GDM1 (cell line): Measurements from ENCODE around the gene SLC2A6.
A peak's percentile ranks its signal among the peaks of the same experiment; 100 is the strongest.

ENCODE experiments used
- DNase-seq: peaks from one replicate; lab custom pipeline; 2025; lab: John Stamatoyannopoulos, UW

The SLC2A6 gene

DNA sequence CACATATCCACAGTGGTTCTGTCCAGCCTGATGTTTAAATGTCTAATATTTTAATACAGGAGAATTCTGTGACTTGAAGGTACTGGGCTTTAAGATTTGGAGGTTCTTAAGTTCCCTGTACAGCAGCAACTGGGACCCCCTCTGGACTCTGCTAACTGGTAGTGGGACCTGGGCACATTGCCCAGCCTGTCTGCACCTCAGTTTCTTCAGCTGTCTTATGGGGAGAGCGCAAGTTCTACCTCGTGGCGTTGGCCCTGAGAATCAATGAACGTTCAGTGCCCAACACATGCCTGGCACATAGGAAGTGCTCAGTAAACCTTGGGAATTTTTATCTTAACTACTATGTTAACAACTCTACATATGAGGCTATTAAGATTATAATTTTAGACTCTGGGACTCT lies 1.4 kb downstream of the SLC2A6 start:
- DNase-seq, result no peak

DNA sequence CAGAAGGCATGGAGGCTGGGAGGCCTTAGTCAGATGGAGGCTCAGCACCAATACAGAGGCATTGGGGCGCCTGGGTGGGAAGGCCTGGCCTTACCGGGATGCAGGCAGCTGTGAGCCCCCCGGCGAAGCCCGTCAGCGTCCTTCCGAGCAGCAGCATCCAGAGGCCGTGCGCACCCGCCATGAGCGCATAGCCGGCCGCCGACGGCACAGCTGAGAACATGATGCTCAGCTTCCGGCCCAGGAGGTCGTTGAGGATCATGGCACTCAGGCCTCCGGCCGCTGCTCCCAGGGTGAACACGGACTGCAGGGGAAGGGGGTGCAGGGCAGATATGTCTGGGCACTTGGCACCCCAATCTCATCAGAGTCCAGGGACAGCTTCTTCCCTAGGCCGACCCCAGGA lies 2.0 kb downstream of the SLC2A6 start:
- no peak for DNase-seq

DNA sequence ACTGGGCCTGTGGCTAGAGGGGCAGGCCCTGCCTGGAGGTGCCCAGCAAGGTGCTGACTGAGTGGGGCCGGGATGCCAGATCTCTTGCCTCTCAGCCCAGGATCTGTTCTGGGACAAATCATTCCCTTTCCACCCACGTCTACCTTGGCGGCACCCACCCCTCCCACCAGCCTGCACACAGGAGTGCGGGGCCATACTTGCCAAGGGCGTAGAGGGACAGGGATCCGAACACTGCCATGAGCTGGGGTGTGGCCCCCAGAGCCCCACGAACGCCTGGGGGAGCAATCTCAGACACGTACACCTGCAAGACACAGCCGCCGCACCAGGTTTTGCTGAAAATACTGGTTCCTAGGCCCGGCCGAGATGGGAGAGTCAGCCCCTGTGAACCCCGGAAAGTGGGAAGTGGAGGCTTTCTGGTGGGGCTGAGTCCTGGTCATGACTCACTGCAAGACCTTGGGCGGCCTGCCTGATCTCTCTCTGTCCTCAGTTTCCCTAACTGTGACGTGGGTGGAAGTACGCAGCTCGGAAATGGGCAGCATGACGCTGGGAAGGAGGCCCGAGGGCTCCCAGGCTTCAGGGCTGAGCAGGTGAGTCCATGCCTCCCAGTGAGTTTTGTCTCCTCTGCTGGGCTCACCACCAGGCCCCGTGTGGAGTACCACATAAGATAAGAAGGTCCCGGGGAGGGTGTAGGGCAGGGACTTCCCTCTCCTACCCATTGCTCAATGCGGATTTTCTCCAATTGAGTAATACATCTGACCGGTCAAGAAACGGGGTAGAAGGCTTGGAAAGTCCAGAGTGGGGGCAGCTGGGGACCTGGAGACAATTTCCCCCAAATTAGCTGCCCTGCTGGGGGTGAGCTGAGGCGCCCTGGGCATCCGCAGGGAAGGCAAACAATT lies 2.6 kb downstream of the SLC2A6 start:
- DNase-seq, result no peak

DNA sequence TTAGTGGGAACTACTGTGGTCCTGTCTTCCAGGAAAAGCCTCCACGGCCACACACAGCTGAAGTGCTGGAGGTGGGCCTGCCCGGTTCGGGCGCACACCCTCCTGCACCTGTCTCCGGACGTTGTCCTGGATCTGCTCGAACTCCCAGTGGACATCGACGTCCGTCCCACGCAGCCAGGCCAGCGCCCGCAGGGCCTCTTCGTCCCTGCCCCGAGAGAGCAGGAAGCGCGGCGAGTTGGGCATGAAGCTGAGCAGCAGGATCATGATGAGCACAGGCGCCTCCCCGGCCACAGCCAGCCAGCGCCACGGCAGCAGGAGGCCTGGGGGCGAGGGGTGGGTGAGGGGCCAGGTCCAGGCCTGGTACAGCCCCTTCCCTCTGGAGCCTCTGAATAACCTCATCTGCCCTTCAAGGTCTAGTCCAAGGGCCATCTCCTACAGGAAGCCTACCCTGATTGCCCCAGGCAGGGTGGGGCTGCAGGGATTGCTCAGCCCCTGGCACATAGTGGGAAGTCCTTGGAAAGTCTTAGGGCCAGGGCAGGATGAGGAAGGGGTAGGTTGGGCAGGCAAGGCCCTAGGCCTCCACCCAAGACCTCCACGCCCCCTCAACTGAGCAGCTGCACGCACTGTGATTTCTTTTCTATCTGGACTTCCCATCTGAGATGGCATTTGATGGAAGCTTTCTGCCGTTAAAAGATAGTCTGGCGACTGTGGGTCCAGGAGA lies 3.4 kb downstream of the SLC2A6 start:
- no peak for DNase-seq

DNA sequence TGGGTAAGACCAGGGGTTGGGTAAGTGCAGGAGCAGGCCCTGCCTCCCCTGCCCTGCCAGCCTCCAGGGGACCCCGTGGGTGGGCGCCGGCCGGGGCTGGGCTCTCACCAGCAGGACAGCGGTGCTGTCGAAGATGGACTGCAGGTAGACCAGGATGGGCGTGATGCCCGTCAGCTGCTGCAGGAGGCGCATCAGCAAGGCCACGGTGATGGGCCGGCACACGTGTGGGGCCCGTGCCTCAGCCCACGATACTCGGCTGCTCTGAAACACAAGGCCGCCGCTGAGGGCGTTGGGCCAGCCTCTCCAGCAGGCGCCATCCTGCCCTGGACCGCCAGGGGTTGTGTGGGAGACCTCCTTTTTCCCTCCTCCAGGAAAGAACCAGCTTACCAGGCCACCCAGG lies 4.0 kb downstream of the SLC2A6 start:
- DNase-seq, result no peak

DNA sequence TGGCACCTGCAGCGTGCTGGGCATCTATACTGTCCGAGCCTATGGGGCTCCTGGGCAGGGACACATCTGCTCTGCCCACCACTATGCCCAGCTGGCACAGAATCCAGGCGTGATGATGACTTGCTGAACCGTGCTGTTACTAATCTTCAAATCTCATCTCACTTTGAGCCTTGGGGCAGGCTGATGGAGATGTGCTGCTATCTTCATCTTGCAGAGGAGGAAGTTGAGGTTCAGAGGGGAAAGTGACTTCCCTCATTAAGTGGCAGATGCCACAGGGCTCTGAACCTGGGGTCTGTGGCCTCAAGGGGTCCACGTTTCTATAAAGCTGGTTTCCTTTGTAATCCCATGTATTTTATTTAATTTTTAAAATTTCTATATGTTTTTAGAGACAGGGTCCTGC lies 4.7 kb downstream of the SLC2A6 start:
- DNase-seq, result peak; percentile 67

DNA sequence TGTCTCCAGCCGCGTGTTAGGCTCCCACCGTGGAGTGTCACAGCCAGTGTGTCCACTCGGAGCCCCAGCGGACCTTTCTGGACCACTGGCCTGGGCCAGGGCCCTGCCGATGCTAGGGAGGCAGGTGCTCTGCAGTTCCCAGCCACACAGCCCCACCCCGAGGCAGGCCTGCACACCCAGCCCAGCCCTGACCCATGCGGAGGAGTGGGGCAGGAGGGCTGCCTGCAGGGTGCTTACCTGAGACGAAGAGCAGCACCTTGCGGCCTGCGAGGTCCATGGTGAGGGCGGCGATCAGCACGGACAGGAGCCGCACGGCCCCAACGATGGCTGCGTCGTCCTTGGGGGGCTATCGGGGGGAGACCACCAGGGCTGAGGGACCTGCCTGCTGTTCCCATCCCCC lies 5.2 kb downstream of the SLC2A6 start:
- DNase-seq, result no peak

DNA sequence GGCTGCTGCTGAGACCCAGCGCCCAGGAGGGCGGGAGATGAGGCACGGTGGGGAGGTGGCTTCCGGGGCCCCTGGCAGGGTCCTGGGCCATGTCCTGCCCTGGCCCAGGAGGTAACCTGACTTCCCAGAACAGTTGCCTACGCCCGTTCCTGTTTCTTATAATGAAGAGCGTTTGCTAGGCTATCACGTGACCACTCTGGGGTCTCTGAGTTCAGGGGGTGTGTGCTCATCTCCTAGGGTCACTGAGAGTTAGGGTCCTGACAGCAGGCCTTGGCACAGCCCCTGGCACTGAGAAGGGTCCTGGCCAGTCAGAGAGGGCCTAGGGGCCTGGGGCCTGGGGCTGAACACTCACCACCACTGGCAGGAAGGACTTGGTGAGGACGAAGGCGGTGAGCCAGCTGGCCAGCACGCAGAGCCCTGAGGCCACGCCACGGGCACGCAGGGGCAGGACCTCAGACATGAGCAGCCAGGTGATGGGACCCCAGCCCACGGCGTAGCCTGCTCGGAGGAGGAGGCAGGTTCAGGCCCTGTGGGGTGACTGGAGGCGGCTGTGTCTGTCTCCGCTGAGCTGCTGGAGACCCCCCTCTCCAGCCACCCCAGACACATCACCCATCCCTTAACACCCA lies 6.0 kb downstream of the SLC2A6 start:
- no peak for DNase-seq

DNA sequence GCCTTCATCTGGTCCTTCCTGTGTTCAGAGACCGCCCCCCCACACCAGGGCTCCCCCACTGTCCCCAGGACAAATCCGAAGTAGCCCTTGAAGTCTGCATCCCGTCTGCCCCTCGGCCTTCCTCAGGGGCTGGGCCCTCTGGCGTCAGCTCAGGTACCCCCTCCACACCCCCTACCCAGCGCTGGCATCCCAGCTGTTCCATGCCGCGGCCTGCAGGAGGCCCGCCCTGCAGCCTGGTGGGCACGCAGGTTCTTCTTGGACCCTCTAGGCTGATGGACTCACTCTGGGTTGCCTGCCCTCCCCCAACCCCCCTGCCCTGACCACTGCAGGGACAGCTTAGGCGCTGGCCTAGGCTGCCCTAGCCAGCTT lies 6.6 kb downstream of the SLC2A6 start:
- DNase-seq, result no peak

DNA sequence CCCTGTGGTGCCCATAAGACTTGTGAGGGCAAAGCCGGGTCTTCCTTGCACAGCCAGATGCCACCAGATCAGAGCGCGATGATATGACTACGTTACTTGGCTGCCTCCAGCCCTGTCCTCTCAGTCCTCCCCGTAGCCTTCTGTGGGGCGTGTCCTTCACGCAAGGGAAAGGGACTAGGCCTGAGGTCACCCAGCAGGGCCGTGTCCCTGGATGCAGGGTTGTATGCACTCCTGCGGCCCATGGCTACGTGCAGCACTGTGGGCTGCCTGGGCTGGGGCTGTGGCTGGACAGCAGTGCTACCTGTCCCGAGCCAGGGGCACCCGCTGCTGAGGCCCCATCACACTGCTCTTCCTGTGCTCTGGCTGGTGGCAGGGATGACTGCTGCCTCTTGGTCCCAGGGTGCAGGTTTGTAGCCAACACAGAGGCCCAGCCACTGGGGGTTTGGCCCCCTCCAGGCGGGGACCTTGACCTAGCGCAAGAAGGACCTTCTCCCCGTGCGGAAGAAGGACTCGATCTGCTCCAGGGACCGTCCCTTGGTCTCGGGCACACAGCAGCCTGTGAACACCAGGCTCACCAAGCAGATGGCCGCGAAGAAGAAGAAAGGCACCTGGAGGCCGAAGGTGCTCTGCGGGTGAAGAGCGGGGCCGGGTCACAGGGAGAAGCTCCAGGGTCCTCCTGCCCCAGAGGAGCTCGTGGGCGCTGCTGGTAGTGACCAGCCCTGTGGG lies 7.2 kb downstream of the SLC2A6 start:
- DNase-seq, result no peak

DNA sequence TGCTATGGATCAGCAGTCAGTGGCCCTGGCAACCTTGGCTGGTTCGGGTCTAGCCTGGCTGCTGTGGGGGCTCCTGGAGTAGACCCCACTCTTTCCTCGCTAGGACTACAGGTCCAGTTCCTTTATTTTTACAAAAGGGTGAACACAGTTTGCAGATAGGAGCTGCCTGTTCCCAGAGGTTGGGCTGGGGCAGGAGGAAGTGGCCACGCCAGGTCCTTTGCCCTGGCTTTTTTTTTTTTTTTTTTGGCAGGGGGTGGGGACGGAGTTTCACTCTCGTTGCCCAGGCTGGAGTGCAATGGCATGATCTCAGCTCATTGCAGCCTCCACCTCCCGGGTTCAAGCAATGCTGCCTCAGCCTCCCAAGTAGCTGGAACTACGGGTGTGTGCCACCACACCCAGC lies 7.9 kb downstream of the SLC2A6 start:
- no peak for DNase-seq

DNA sequence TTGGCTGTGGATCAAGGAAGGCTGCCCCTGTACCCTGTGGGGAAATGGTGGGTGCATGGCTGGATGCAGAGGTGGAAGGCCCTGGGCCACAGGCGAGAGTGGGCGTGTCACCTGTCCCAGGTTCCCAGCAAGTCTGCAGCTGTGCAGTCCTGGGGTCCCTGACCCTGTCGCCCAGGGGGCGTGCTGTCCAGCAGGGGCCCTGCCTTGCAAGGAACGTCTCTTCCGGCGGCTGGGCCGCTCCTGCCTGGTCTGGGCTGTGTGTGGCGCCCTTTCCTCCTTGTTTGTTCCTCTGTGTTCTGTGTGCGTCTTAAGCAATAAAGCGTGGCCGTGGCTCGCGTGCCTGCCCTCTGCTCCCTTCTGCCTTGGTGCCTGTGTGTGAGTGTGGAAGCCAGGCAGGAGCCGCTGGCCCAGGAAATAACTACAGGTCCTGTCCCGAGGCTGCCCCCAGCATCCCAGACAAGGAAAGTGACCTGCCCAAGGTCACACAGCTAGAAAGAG lies 8.4 kb downstream of the SLC2A6 start:
- no peak for DNase-seq

DNA sequence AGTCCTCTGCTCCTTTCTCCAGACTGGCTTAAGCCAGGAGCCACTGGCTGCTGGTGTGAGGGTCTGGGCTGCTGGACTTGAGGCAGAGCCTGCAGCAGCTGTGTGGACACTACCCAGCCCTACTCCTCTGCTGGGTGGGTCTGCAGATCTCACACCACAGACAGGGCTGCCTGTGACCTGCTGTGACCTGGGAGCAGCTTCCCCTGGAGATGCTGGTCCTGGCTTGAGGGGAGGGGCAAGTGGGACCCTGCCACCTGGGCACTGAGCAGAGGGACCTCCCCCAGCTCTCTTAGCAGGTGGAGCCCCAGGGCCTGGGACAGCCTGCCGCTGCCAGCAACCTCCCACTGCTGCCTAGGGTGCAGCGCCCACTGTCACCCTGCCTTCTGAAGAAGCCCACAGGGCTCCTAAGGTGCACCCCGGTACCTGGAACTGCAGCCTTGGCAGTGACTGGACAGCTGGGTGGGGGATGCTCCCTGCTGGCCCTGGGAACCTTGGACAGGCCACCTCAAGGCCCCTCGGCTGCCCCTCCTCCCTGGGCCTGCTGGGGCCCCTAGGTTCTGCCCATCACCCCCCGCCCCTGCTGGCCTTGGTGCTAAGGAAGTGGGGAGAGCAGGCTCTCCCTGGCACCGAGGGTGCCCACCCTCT lies 10.0 kb downstream of the SLC2A6 start:
- DNase-seq, result no peak

DNA sequence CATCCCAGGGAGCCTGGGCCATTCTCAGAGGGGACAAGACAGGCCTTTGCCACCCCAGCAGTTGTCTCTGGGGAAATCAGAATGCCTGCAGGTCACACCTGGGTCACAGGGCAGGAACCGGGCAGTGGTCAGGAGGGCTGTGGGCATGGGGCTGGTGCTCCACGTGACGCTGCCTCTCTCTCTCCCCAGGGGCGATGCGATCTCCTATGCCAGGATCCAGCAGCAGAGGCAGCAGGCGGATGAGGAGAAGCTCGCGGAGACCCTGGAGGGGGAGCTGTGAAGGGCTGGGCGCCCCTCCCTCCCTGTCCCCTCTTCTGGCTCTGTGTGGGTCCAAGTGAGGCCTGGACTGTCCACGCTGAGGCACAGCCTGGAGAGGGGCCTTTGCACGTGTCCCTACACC lies 10.5 kb downstream of the SLC2A6 start:
- DNase-seq, result no peak

DNA sequence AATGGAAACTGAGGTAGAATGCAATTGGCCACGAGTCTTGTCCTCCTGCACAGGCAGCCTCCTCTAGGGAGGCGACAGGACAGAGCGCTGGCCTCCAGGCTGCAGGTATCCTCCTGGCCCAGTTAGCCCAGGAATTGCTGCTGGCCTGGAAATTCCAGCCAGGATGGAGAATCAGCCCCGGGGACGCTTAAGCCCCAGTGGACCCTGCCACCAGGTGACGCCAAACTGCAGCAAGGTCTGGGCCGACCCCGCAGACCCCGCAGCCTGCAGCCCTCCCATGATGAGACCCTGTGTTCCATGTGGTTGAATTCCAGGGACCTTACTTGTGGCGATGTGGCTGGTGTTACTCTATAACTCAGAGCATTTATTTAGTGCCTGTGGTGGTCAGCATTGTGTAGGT lies 11.8 kb downstream of the SLC2A6 start:
- DNase-seq, result no peak

DNA sequence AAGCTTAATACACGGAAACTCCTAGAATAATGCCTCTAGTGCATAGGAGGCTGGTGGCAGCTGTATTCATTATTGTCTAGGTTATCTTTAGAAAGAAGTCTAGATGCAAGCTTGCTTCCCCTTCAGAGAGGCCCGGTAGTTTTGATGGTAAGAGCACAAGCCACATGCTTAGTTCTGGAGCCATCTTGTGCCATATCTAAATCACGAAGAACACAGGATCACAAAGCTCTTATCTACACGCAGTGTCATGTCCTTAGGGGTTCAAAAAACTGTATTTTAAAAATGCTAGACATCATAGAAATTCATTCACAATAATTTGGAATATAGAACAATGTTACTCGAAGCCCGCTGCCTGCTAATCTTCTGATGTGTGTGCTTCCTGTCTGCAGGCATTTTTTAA lies 12.9 kb downstream of the SLC2A6 start:
- DNase-seq, result no peak

DNA sequence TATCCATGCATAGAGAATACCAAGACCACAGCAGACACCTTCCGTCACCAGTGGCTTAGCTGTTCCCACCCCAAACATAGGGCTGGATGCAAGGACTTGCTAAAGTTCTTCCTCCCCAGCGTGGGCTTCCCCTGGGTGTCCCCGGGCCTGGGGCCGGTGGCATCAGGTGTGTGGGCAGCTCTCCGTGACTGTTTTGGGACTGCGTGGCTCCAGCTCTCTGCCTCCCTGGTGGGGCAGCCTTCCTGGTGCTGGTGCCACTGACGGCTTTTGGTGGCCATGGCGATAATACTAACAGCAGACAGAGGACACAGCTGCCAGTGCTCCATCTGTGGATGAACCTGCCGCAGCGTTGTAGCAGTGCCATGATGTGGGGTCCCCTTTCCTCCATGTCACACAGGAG lies 14.3 kb downstream of the SLC2A6 start:
- no peak for DNase-seq

DNA sequence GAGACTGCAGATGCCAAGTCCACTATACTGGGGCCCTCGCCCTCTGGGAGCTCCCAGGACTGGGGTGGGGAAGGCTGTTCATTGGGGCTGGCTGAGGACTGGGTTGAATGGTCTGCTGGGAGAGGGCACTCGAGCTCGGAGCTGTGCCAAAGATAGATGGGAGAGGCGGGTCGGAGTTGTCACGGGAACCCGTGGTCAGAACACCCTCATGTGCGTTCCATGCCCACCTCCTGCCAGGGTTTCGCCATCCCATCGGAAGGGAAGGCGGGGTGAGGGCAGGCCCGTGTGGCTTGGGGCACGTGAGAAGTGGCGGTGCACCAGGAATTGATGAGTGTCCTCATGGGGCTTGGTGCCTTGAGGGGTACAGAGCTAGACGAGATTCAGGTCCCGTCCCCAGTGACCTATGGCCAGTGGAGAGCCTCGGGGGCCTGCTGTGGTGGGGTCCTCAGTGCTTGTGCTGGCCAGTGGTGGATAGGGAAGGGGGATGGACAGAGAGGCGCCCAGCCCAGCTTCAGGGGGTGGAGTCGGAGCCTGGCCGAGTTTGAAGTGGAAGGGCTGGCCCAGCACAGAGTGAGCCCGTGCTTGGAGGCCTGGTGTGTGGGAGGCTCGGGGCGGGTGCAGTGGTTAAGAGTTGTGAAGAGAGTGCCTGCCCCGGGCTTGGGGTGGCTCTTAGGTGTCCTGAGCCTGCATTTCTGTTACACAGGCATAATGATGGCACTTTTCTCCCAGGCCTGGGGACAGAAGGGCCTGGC lies 14.9 kb downstream of the SLC2A6 start:
- no peak for DNase-seq

DNA sequence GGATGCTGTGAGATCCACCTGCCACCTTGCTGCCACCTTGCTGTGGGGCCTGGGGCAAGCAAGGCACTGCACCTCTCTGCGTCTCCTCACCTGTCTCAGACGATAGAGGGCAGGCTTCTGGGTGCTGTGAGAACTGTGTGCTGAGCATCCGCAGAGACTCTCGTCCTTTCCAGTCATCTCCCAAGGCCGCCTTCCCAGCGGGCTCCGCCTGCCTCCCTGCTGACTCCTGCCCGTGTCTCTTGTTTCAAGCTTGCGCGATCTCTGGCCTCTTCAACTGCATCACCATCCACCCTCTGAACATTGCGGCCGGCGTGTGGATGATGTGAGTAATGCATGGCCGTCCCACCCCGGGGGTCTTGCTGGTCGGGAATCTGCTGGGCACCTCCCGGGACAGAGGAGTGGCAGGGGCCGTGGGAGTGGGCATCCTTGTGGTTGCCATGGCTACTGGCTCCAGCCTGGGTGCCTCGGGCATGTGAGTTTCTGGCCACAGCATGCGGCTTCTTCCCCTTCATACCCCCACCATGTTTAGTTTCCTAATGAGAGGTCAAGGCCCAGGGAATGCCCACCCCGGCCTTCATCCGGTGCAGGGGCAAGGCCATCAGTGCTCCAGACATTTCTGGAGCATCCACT lies 15.6 kb downstream of the SLC2A6 start:
- DNase-seq, result no peak

DNA sequence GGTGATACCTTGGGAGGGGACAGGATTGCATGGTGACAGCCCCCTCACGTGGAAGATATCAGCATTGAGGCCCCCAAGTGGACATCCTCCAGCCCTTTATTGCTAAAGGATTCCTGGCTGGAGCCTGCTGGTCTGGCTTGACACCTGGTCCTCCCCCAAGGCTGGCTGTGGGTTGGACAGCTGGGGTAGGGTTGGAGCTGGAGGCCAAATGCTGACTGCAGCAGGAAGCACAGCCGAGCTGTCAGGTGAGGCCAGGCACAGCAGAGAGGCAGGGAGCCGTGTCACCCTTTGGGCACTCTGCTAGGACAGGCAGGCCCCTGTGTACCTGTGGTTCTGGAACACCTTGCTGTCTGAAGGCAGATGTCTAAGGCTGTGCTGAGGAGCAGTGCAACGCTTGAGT lies 16.9 kb downstream of the SLC2A6 start:
- DNase-seq, result no peak
